HepG2 (cell line): ENCODE results near the gene KIFAP3. TPM values are rescaled to one million over a fixed set of nuclear protein-coding genes. Genes with fewer than 3 reads are reported as not detected.

Experiments used
- ATAC-seq: fragments of 200-7000 bp; cut with Tn5 transposase; 3 replicates; pipeline ENCODE4 v1.9.1; 2020; ENCODE audit warnings: mild to moderate bottlenecking, moderate library complexity
- BruUV-seq: library from RNA; stranded (reverse); fragments of 400-500 nt; replicated peaks from 2 replicates; lab custom pipeline; 2021; lab: Mats Ljungman, UMichigan
- CTCF ChIA-PET: fragments of 300-600 bp; formaldehyde crosslinking; extraction: SDS; loops from one replicate; lab custom pipeline; 2021; ENCODE audit warnings: low total read pairs, inconsistent platforms, low intra/inter-chr PET ratio; lab: Yijun Ruan, JAX
- POLR2A ChIA-PET: fragments of 350-600 bp; sonication (Branson Sonifier 250); formaldehyde crosslinking; loops from one replicate; lab custom pipeline; 2020; ENCODE audit warnings: antibody characterized with exemption, inconsistent platforms; lab: Yijun Ruan, JAX
- DNase-seq: peaks from one replicate; pipeline ENCODE4 v3.0.0-alpha.2; 2015; ENCODE audit warnings: low spot score
- FAIRE-seq: peaks from 3 replicates; lab custom pipeline; 2011; peaks lifted over from hg19 to GRCh38; lab: Jason Lieb, UNC
- H2AFZ ChIP-seq: one replicate; pipeline ENCODE4 v1.6.1; 2011; ENCODE audit warnings: low read length, inconsistent platforms
- H3K27ac ChIP-seq: fragments of 300-600 bp; 3 replicates; pipeline ENCODE4 v1.8.0; 2011; ENCODE audit warnings: mixed run types, mild to moderate bottlenecking, mixed read lengths, low read length, inconsistent platforms; ENCODE audit not compliant: insufficient read depth; ENCODE audit errors: extremely low read length
- H3K27me3 ChIP-seq, 2 experiments: fragments of 200-600 bp in 1 of 2; 2 replicates in 1 of 2; 3 replicates in 1 of 2; pipeline versions ENCODE4 v1.6.0 to v1.8.0; 2011; ENCODE audit warnings: low read length in 2 of 2, mild to moderate bottlenecking in 2 of 2, moderate library complexity in 2 of 2, inconsistent platforms in 1 of 2; ENCODE audit not compliant: insufficient read depth in 2 of 2, control insufficient read depth in 1 of 2
- H3K36me3 ChIP-seq, 2 experiments: fragments of 200-600 bp in 1 of 2; replicated peaks in 1 of 2; 2 replicates in 1 of 2; 3 replicates in 1 of 2; pipeline versions ENCODE4 v1.5.1 to v1.8.0; 2011; ENCODE audit warnings: low read length in 2 of 2, inconsistent platforms in 1 of 2; ENCODE audit not compliant: insufficient read depth in 2 of 2, control insufficient read depth in 1 of 2
- H3K4me1 ChIP-seq: 2 replicates; pipeline ENCODE4 v1.5.1; 2012; ENCODE audit warnings: low read length, inconsistent platforms; ENCODE audit not compliant: insufficient read depth
- H3K4me2 ChIP-seq: 2 replicates; pipeline ENCODE4 v1.6.0; 2011; ENCODE audit warnings: low read depth, low read length, inconsistent platforms
- H3K4me3 ChIP-seq, 3 experiments: fragments of 200-600 bp in 1 of 3; sonication (generic), shearing (Covaris generic) in 1 of 3; replicated peaks in 1 of 3; 2 replicates each; pipeline ENCODE4 v1.5.1; 2011 to 2016; ENCODE audit warnings: low read length in 3 of 3, inconsistent platforms in 2 of 3, low read depth in 2 of 3, mild to moderate bottlenecking in 2 of 3, control low read depth in 1 of 3, mixed read lengths in 1 of 3; ENCODE audit not compliant: insufficient read depth in 1 of 3
- H3K79me2 ChIP-seq: one replicate; pipeline ENCODE4 v1.6.1; 2011; ENCODE audit warnings: low read length, inconsistent platforms; ENCODE audit not compliant: insufficient read depth
- H3K9ac ChIP-seq: 2 replicates; pipeline ENCODE4 v1.6.0; 2011; ENCODE audit warnings: mild to moderate bottlenecking, low read depth, low read length, inconsistent platforms; ENCODE audit not compliant: insufficient read depth
- H3K9me3 ChIP-seq: 2 replicates; pipeline ENCODE4 v1.5.1; 2012; ENCODE audit warnings: mild to moderate bottlenecking, low read length
- H4K20me1 ChIP-seq: 2 replicates; pipeline ENCODE4 v1.6.0; 2011; ENCODE audit warnings: inconsistent platforms, mild to moderate bottlenecking, low read length, moderate library complexity; ENCODE audit not compliant: insufficient read depth
- CTCF ChIP-seq: sonication (generic); formaldehyde crosslinking; IDR thresholded peaks from 2 replicates; pipeline ENCODE4 v1.5.0; 2020; ENCODE audit warnings: mild to moderate bottlenecking, missing genetic modification reagents, moderate library complexity
- KLF9 ChIP-seq: IDR thresholded peaks from 2 replicates; pipeline ENCODE4 v1.6.1; 2016; ENCODE audit warnings: low read depth
- MIER2 ChIP-seq: IDR thresholded peaks from 2 replicates; pipeline ENCODE4 v1.6.1; 2016; ENCODE audit warnings: missing biosample characterization, missing genetic modification reagents
- NKX3-1 ChIP-seq: sonication (generic); formaldehyde crosslinking; IDR thresholded peaks from 2 replicates; pipeline ENCODE4 v1.5.0; 2020; ENCODE audit warnings: missing genetic modification reagents
- NR1H2 ChIP-seq: sonication (generic); formaldehyde crosslinking; IDR thresholded peaks from 2 replicates; pipeline ENCODE4 v1.8.1; 2022; ENCODE audit warnings: low read depth, missing genetic modification reagents, borderline replicate concordance
- PITX1 ChIP-seq: sonication (generic); formaldehyde crosslinking; IDR thresholded peaks from 2 replicates; pipeline ENCODE4 v1.5.1; 2020; ENCODE audit warnings: mild to moderate bottlenecking, missing genetic modification reagents
- RBFOX2 ChIP-seq: fragments of 200-400 bp; formaldehyde crosslinking; IDR thresholded peaks from 2 replicates; pipeline ENCODE4 v1.6.1; 2017; ENCODE audit warnings: low read depth, mild to moderate bottlenecking, low read length
- ZNF33A ChIP-seq: sonication (generic); formaldehyde crosslinking; IDR thresholded peaks from 2 replicates; pipeline ENCODE4 v1.5.1; 2020; ENCODE audit warnings: missing genetic modification reagents, mild to moderate bottlenecking, moderate library complexity, borderline replicate concordance
- ZNF598 ChIP-seq: sonication (generic); formaldehyde crosslinking; IDR thresholded peaks from 2 replicates; pipeline ENCODE4 v1.5.1; 2020; ENCODE audit warnings: mild to moderate bottlenecking, missing genetic modification reagents, borderline replicate concordance
- ZNF784 ChIP-seq: sonication (generic); formaldehyde crosslinking; IDR thresholded peaks from 2 replicates; pipeline ENCODE4 v1.5.1; 2020; ENCODE audit warnings: missing genetic modification reagents, mild to moderate bottlenecking, borderline replicate concordance
- ZSCAN20 ChIP-seq: sonication (generic); formaldehyde crosslinking; IDR thresholded peaks from 2 replicates; pipeline ENCODE4 v1.4.0; 2020; ENCODE audit warnings: missing genetic modification reagents, mild to moderate bottlenecking, borderline replicate concordance
- ZSCAN31 ChIP-seq: sonication (generic); formaldehyde crosslinking; IDR thresholded peaks from 2 replicates; pipeline ENCODE4 v1.5.0; 2020; ENCODE audit warnings: low read depth, mild to moderate bottlenecking, missing genetic modification reagents
- WGBS: methylation state at CpG from one replicate; pipeline ENCODE4 v1.1.6; 2017; ENCODE audit warnings: low lambda C conversion rate; 5-methylcytosine and 5-hydroxymethylcytosine counted together
- in situ Hi-C: cut with HindIII; loops from 2 replicates; pipeline ENCODE4 v1.10.0; 2017; ENCODE audit warnings: low pct_unique_long_range_greater_than_20kb; ENCODE audit not compliant: extremely low pct_ligation_motif_present
- intact Hi-C: fragments of 100-400 bp; cut with micrococcal nuclease; formaldehyde crosslinking; loops from one replicate; pipeline ENCODE4 v1.10.0; 2022; ENCODE audit not compliant: unreplicated experiment
- polyA plus RNA-seq, 8 experiments: library from polyadenylated mRNA; depleted of rRNA in 3 of 8; stranded (reverse) in 7 of 8; unstranded in 1 of 8; fragments of >200 nt; fragmentation: Illumina TruSeq in 4 of 8; extraction: Trizol in 4 of 8; gene quantifications; 2 replicates each; pipeline versions ENCODE4 v1.2.1 to v1.2.3, GENCODE V29; 2011 to 2016; ENCODE audit warnings: low read depth in 4 of 8, missing spikeins in 1 of 8, mixed read lengths in 1 of 8; ENCODE audit not compliant: insufficient read depth in 1 of 8
- total RNA-seq, 5 experiments: library from RNA; depleted of rRNA; stranded (reverse); fragments of >200 nt; fragmentation: Illumina TruSeq; extraction: Trizol; gene quantifications; 2 replicates each; pipeline ENCODE4 v1.2.3, GENCODE V29; 2016; ENCODE audit warnings: low read depth in 1 of 5

Gene KIFAP3
- total and polyA plus RNA-seq, 2 of the 13 experiments (the other 11 are each of a cell fraction or from before 2014, with no cell fraction given) = 3.4 to 10.0 TPM

GRCh38 chr1:169943963-169944526 lies 130.4 kb downstream of the KIFAP3 start (continued):
- no peak for TF ChIP-seq MIER2 (CRISPR knock-in tag)
- no peak for TF ChIP-seq ZNF598 (CRISPR knock-in tag)
- no peak for TF ChIP-seq NKX3-1

DNA sequence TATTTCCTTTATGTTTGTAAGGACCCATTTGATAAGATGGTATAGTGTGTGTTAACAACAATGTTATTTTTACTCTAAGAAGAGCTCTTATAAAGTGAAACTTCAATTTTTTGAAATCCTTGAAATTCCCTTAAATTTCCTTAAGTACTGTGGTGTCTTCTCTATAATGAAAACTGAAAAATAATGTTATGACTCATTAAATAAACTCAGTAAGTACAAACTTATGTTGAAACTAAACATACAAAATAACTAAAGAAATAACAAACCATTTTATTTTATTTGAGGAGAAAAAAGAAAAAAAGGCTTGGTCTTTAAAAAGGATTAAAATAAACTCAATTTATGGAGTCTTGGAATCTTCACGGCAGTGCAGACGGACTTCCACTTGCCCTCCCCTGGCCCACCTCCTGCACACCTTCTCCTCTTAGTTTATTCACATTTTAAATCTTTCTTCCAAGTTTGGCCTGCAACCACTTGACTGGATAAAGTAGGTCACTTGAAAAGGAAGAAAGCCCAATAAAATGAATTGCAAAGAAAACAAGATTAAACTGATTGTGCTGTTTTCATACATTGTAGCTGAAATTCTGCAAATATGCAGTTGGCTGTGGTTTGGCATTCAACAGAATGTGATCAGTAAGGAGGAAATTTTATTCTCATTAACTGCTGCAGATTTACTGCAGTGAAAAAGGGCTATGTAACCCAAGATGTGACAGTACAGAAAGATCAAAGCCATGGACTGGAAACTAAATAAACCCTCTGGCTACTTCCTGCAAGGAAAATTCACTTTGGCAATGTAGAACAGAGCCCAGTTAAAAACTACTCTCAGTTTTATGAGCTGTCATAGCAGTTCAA lies 132.3 kb downstream of the KIFAP3 start:
- H3K79me2 ChIP-seq = no peaks in the 10 kb centered on the region
- no peak overlapping the region for H2AFZ ChIP-seq
- H3K36me3 ChIP-seq = no peaks in the 10 kb centered on the region
- CTCF ChIA-PET = no interaction called here
- H3K27me3 ChIP-seq = no peaks in the 10 kb centered on the region
- no peak for FAIRE-seq
- BruUV-seq = no TSS peak
- H3K9ac ChIP-seq = no peak overlapping the region
- intact Hi-C loops = no loop called here
- DNase-seq = no peak
- 94% methylated on average over 2 of the region's 2 CpGs for WGBS
- no peak for TF ChIP-seq PITX1 (CRISPR knock-in tag)
- no peak for TF ChIP-seq ZSCAN31
- no peak for TF ChIP-seq KLF9
- TF ChIP-seq RBFOX2 = no peak
- no peak for TF ChIP-seq ZNF33A (CRISPR knock-in tag)
- no peak for TF ChIP-seq NR1H2 (CRISPR knock-in tag)
- no peak for TF ChIP-seq ZSCAN20 (CRISPR knock-in tag)
- TF ChIP-seq ZNF784 (CRISPR knock-in tag) = no peak
- no peak for TF ChIP-seq CTCF (CRISPR knock-in tag)
- no peaks in the 10 kb centered on the region for H3K4me1 ChIP-seq
- no peaks in the 10 kb centered on the region for H4K20me1 ChIP-seq
- H3K9me3 ChIP-seq = no peaks in the 10 kb centered on the region
- H3K4me2 ChIP-seq = no peak overlapping the region
- POLR2A ChIA-PET = no interaction called here
- no peak overlapping the region for H3K27ac ChIP-seq
- H3K4me3 ChIP-seq = no peak overlapping the region
- in situ Hi-C loops = loop anchor here (25.0 kb wide), 1 partner anchor 995 kb away; the partner anchor contains the start of gene MROH9
- ATAC-seq = no peak
